ENCODE measurements around the gene CACNA2D3.

- TF ChIP-seq CTCF (IDR thresholded peaks at IDR 0.05; ENCODE audit: insufficient read depth, low read depth, low read length): no peak
- TF ChIP-seq EZH2 (IDR thresholded peaks at IDR 0.05; ENCODE audit: insufficient read depth, low read length): no peak
Measured at GRCh38 chr3:54361746-54362283, 239.5 kb downstream of the CACNA2D3 start.
